AG04449 (cell line): ENCODE data around the gene ABCC6.

Experiments used
- CTCF ChIA-PET: fragments of 350-600 bp; formaldehyde crosslinking; extraction: SDS; loops from one replicate; lab custom pipeline; 2021; ENCODE audit warnings: antibody characterized with exemption; lab: Yijun Ruan, JAX
- POLR2A ChIA-PET: fragments of 400-600, 350-600 bp; formaldehyde crosslinking; extraction: SDS; loops from one replicate; lab custom pipeline; 2020; ENCODE audit warnings: antibody characterized with exemption, inconsistent platforms; lab: Yijun Ruan, JAX
- DNase-seq: peaks from one replicate; pipeline ENCODE4 v3.0.0-alpha.2; 2010; ENCODE audit warnings: low read depth, low spot score
- H3K4me3 ChIP-seq: 2 replicates; pipeline ENCODE4 v1.5.1; 2011; ENCODE audit warnings: low read depth, mild to moderate bottlenecking, control low read depth, low read length
- CTCF ChIP-seq: IDR thresholded peaks from one replicate; pipeline ENCODE4 v1.5.1; 2011; ENCODE audit warnings: mild to moderate bottlenecking, moderate library complexity, low read length, control low read depth, inconsistent platforms; ENCODE audit not compliant: insufficient read depth; ENCODE audit errors: missing control alignments

The ABCC6 gene

GRCh38 chr16:16131204-16131603, 92.1 kb downstream of the ABCC6 start:
- CTCF ChIA-PET: interaction anchor here (1.1 to 6.5 kb wide), 2 partner anchors 257 to 365 kb away, joined by 3 to 66 read pairs; no protein-coding TSS in a partner anchor
- DNase-seq: no peak
- POLR2A ChIA-PET: no interaction called here
- TF ChIP-seq CTCF: no peak
- no peak overlapping the region for H3K4me3 ChIP-seq

- TF ChIP-seq CTCF: peak; percentile 72
- H3K4me3 ChIP-seq: no peak overlapping the region
- POLR2A ChIA-PET: interaction anchor here (0.7 kb wide), 1 partner anchor 252 kb away, joined by 3 read pairs; no protein-coding TSS in a partner anchor
- CTCF ChIA-PET: interaction anchor here (0.6 to 6.5 kb wide), 28 partner anchors 9 to 415 kb away, joined by 3 to 66 read pairs (median 4); partner anchors contain the start of gene CEP20
- DNase-seq: peak; percentile 7
Observed at GRCh38 chr16:16127469-16128116, 95.7 kb downstream of the ABCC6 start.

- TF ChIP-seq CTCF: no peak
- DNase-seq: no peak
- H3K4me3 ChIP-seq: no peak overlapping the region
- CTCF ChIA-PET: interaction anchor here (0.6 to 6.5 kb wide), 18 partner anchors 9 to 414 kb away, joined by 3 to 66 read pairs (median 4); partner anchors contain the start of gene CEP20
- POLR2A ChIA-PET: interaction anchor here (0.7 kb wide), 1 partner anchor 252 kb away, joined by 3 read pairs; no protein-coding TSS in a partner anchor
Observed at GRCh38 chr16:16126896-16127295, 96.4 kb downstream of the ABCC6 start.

GRCh38 chr16:16124974-16125373, 98.3 kb downstream of the ABCC6 start:
- no peak for TF ChIP-seq CTCF
- POLR2A ChIA-PET: no interaction called here
- CTCF ChIA-PET: interaction anchor here (0.9 to 2.9 kb wide), 3 partner anchors 29 to 347 kb away, joined by 3 to 25 read pairs (median 7); no protein-coding TSS in a partner anchor
- no peak overlapping the region for H3K4me3 ChIP-seq
- no peak for DNase-seq

- POLR2A ChIA-PET: no interaction called here
- no peak for TF ChIP-seq CTCF
- CTCF ChIA-PET: interaction anchor here (0.9 to 2.9 kb wide), 3 partner anchors 28 to 347 kb away, joined by 3 to 25 read pairs (median 7); no protein-coding TSS in a partner anchor
- no peak overlapping the region for H3K4me3 ChIP-seq
- DNase-seq: no peak
Observed at GRCh38 chr16:16124438-16124837, 98.9 kb downstream of the ABCC6 start.

GRCh38 chr16:16122264-16122663, 101.0 kb downstream of the ABCC6 start:
- POLR2A ChIA-PET: no interaction called here

More at GRCh38 chr16:16122264-16122663, 101.0 kb downstream of the ABCC6 start:
- no peak for DNase-seq
- H3K4me3 ChIP-seq: no peak overlapping the region
- TF ChIP-seq CTCF: no peak
- CTCF ChIA-PET: interaction anchor here (2.1 kb wide), 1 partner anchor 248 kb away, joined by 7 read pairs; no protein-coding TSS in a partner anchor
